Measurements from ENCODE around the gene P2RX2.

Gene P2RX2

GRCh38 chr12:132621657-132622435 is 3.3 kb downstream of the P2RX2 start:
- DNase-seq: no peak

GRCh38 chr12:132622437-132623071 is 4.0 kb downstream of the P2RX2 start:
- no peak for DNase-seq

GRCh38 chr12:132623072-132623869 is 4.7 kb downstream of the P2RX2 start:
- no peak for DNase-seq

DNA sequence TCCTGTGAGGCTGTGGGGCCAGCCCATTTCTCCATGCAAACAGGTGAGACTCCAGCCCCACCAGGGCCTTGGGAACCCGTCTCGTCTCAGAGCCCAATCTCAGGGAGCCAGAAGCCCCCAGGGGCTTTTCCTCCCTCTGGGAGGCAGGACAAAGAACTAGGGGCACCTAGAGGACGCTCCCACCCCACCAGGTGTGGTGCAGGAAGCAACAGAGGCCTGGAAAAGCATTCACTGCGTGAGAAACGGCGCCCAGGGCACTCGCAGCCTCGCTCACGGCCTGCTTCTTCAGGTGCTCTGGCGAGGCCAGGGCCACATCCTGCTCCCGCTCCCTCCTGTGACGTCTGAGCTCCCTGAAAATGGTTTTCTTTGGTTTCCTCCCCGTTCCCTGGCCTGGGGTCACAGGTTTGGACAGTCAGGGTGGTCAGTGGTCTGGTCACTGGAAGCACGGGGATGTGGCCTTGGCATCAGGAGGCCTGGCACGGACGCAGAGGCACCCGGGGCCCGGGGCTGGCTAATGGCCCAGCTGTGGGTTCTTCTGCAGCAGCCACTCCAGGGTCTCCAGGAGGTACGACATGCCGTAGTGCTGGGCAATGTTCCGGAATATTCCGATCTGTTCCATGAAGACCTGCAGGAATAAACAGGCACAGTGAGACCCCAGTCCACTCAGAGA is 5.7 kb downstream of the P2RX2 start:
- DNase-seq: no peak

- no peak for DNase-seq
These were observed 6.5 kb downstream of the P2RX2 start for GRCh38 chr12:132624910-132625630.

- no peak for DNase-seq
These were observed 7.3 kb downstream of the P2RX2 start for GRCh38 chr12:132625731-132626430.

DNA sequence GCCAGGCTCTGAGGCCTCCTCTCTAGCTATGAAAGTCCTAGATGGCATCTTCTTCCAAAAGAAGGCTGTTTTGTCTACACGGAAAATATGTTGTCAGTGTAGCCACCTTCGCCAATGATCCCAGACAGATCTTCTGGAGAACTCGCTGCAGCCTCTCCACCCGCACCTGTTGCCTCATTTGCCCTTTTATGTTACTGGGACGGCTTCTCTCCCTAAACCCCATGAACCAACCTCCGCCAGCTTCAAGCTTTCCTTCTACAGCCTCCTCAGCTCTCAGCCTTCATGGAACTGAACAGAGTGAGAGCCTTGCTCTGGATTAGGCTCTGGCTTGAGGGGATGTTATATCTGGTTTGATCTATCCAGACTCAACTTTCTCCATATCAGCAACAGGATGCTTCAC is 10.8 kb downstream of the P2RX2 start:
- DNase-seq: no peak

- no peak for DNase-seq
These were observed 12.1 kb downstream of the P2RX2 start for GRCh38 chr12:132630672-132631071.

- no peak for DNase-seq
These were observed 13.1 kb downstream of the P2RX2 start for GRCh38 chr12:132631666-132632065.

GRCh38 chr12:132632521-132633228 is 14.1 kb downstream of the P2RX2 start:
- no peak for DNase-seq

- no peak for DNase-seq
These were observed 14.8 kb downstream of the P2RX2 start for GRCh38 chr12:132633398-132633797.

DNA sequence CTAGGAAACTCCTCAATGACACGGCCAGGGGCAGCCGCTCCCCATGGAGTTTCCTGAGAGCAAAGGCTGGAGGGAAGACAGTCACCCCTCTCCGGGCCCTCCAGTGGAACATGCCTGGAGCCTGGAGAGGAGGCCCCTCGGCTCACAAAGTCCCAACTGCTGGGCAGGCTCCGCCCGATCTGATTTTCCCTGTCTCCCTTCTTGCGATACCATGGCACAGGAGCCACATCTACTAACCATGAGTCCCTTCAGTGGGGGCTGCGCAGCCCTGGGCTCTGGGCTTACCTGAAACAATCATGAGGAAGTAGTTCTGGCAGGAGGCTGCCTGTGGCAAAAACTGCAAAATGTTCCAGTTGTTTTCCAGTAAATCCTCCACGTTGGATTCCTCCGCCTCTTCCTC is 15.3 kb downstream of the P2RX2 start:
- no peak for DNase-seq

GRCh38 chr12:132634411-132634990 is 15.9 kb downstream of the P2RX2 start:
- DNase-seq: no peak

DNA sequence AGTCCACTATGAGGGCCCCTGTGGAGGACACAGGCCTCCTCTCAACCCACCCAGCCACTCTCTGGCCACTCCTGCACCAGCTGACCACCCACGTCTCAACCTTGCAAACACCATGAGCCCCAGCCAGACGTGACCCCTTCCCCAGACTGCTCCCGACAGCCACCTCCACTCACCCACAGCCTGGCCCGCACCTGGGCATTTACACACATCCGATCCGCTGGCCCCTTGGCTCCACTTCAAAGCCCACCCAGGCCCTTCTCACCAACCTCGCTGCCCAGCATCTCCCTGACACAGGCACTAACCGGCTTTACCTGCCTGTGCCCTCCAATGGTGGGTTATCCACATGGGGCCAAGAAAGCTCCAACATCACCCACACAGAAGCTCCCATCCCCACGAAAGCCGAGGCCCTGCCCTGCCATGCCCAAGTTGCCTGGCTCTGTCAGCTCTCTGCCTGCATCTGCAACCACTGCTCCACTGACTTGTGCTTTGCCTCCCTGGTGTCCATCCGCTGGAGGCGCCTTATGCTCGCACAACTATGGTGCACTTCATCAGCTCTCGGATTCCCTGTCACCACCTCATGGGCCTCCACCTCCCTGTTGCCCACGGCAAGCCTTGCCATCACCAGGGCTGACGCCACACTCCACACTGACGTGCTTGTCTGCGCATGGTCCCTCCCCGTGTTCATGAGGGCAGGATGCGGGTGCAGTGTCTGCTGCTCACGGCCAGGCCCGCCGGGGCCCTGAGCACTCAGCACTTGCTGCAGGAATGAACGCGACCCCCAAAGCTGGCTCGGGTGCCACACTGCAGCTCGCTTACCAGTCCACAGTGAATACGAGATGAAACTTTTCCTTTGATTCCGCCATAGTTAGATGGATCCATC is 16.7 kb downstream of the P2RX2 start:
- no peak for DNase-seq

GRCh38 chr12:132637811-132638210 is 19.2 kb downstream of the P2RX2 start:
- no peak for DNase-seq

GRCh38 chr12:132638541-132639408 is 20.2 kb downstream of the P2RX2 start:
- DNase-seq: no peak

DNA sequence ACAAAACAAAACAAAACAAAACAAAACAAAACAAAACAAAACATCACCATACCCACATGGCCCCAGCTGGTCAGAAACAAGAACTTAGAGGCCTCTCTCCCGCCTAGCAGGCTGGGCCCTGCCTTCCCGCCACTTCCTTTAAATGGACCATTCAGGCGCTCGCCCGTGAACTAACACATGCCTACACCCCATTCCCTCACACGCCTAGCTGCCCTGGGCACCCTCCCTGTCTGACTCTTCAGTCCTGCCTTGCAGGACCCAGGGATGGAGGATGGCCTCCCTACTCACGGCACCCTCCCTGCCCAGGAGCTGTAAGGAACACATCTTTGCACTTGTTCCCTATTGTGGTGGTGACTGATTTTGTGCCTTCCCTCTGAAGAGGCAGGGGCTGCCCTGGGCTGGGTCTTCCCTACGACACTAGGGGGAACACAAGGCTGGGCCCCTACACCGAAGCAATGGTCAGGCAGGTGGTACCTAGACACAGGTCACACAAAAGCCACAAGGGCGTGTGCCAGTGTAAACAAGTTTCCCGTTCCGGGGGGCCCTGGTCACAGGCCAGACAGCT is 21.5 kb downstream of the P2RX2 start:
- no peak for DNase-seq

DNA sequence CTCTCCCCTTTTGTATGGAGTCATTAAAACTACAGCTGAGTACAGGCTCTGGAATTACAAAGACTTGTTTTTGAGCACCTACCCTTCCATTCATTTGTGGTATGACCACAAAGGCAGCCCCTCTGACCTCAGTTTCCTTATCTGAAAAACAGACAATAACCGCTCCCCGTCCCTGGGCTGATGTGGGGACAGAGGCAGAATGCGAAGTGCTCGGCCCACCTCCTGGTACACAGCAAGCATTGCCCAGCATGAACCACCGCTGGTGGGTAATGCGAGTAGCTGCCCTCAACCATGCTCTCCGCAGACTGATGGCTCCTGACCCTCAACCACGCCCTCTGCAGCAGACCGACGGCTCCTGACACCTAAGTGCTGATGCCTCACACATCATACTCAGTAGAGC is 22.4 kb downstream of the P2RX2 start:
- DNase-seq: no peak

Data from NCI-H446 (cell line).